BLaER1 (cell line): ENCODE measurements around the gene PIWIL1.

Experiments used
- H3K27ac ChIP-seq: shearing (Covaris generic); formaldehyde crosslinking; 2 replicates; pipeline ENCODE4 v1.8.1; 2022
- H3K27me3 ChIP-seq: shearing (Covaris generic); formaldehyde crosslinking; 2 replicates; pipeline ENCODE4 v1.8.1; 2022
- H3K36me3 ChIP-seq: shearing (Covaris generic); formaldehyde crosslinking; 2 replicates; pipeline ENCODE4 v1.8.1; 2022
- H3K4me1 ChIP-seq: shearing (Covaris generic); formaldehyde crosslinking; 2 replicates; pipeline ENCODE4 v1.8.1; 2022
- H3K4me2 ChIP-seq: shearing (Covaris generic); formaldehyde crosslinking; 2 replicates; pipeline ENCODE4 v1.8.1; 2022
- H3K4me3 ChIP-seq: shearing (Covaris generic); formaldehyde crosslinking; 2 replicates; pipeline ENCODE4 v1.8.1; 2022
- H3K9ac ChIP-seq: shearing (Covaris generic); formaldehyde crosslinking; 2 replicates; pipeline ENCODE4 v1.8.1; 2022
- H3K9me3 ChIP-seq: shearing (Covaris generic); formaldehyde crosslinking; 2 replicates; pipeline ENCODE4 v1.8.1; 2022
- H4K20me1 ChIP-seq: shearing (Covaris generic); formaldehyde crosslinking; 2 replicates; pipeline ENCODE4 v1.8.1; 2022
- Cebpa-rat ChIP-seq: shearing (Covaris generic); IDR thresholded peaks from 2 replicates; pipeline ENCODE4 v1.8.1; 2022

Gene PIWIL1

DNA sequence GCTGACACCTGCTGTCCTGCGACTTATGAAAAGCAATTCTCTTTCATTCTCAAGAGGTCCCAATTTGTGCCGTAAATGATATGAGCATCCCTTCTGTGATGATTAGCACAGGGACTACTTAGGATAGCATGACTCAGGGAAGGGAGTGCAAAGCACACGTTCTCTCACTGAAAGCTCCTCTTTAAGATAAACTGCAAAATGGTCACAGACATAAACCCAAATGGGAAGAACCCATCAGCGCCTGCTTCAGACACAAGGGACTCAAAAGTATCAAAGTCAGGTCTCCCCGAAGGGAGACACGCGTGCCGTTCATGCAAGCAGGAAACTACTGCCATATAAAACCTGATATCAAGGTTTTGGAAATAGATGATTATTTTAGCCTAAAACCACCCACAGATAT lies 33.9 kb upstream of the PIWIL1 start:
- TF ChIP-seq Cebpa-rat, result no peak
- no peaks in the 10 kb centered on the region for H3K36me3 ChIP-seq

DNA sequence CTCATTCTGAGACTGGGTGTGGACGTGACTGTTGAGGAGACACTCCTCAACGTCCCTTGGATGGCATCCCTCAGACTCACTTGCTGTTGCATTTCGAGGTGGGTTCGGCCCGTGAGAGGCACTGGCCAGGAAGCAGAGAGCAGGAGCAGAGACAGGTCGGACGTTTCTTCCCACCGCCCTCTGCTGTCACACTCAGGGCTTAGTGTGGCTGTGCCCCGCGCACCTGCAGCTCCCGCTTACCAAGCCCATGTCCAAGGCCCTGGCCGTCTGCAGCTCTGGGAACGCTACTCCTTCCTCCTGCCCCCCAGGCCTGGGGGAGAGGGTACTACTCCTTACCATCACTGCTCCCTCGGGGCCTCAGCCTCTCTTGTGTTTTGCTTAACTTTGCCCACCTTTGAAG lies 29.8 kb upstream of the PIWIL1 start:
- Histone ChIP-seq H3K27ac (no peak overlapping the region), H3K4me3 (no peak overlapping the region), H4K20me1 (no peaks in the 10 kb centered on the region), H3K4me1 (peaks cover 14% of the 10 kb centered on the region; the same call in 1 of the 2 replicates), H3K9me3 (no peaks in the 10 kb centered on the region), H3K9ac (no peak overlapping the region), H3K36me3 (no peaks in the 10 kb centered on the region), H3K4me2 (no peak overlapping the region), H3K27me3 (no peaks in the 10 kb centered on the region)
- TF ChIP-seq Cebpa-rat, result no peak

More for the DNA sequence above, 33.9 kb upstream of the PIWIL1 start:
- Histone ChIP-seq H3K4me3 (no peak overlapping the region), H3K27ac (no peak overlapping the region), H3K4me1 (peaks cover 41% of the 10 kb centered on the region), H4K20me1 (no peaks in the 10 kb centered on the region), H3K9ac (no peak overlapping the region), H3K9me3 (no peaks in the 10 kb centered on the region), H3K4me2 (no peak overlapping the region), H3K27me3 (no peaks in the 10 kb centered on the region)

DNA sequence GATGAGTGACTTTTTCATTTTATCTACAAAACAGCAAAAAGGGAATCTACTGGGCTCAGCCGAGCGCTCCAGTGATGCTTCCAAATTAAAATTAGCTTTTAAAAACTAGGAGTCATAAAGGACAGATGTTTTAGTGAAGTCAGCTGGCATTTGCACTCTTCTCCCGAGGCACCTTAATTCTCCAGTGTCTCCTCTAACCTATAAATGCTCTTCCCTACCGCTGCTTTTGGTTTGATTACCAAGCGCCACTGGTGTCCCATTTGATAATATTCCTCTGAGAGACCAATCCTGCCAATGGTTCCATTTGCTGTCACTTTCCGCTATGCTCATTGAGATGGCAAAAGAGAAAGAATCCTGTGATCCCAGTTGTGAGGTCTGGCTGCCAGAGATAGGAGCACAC lies 29.3 kb upstream of the PIWIL1 start:
- Histone ChIP-seq H3K9me3 (peaks cover 3% of the 10 kb centered on the region), H3K4me2 (no peak overlapping the region), H3K27ac (no peak overlapping the region), H3K4me3 (no peak overlapping the region), H3K36me3 (no peaks in the 10 kb centered on the region), H3K27me3 (no peaks in the 10 kb centered on the region), H3K9ac (no peak overlapping the region), H4K20me1 (no peaks in the 10 kb centered on the region), H3K4me1 (peaks cover 14% of the 10 kb centered on the region; the same call in 1 of the 2 replicates)
- no peak for TF ChIP-seq Cebpa-rat

DNA sequence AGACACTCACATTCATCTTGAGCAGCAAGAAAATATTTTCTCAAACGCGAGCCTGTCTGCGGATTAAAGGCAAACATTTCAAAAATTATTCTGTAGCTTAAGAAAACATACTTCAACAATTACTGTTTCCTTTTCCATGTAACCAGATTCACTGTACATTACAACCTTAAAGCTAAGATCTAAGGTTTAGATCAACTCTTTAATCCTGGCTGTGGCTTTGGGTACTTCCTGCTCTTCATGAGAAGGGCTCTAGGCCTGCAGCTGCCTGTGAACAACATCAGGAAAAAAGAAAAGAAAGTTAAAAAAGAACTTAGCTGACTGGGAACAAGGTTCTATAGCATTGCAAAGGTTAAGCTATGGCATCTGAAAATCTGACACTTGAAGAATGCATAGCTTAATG lies 21.4 kb upstream of the PIWIL1 start:
- no peaks in the 10 kb centered on the region; the same call in 1 of the 2 replicates for H3K4me1 ChIP-seq
- TF ChIP-seq Cebpa-rat, result no peak
- H3K9me3 ChIP-seq, result peaks cover 20% of the 10 kb centered on the region
- H4K20me1 ChIP-seq, result no peaks in the 10 kb centered on the region
- H3K4me2 ChIP-seq, result no peak overlapping the region
- no peak overlapping the region for H3K9ac ChIP-seq
- no peak overlapping the region for H3K4me3 ChIP-seq
- H3K27me3 ChIP-seq, result no peaks in the 10 kb centered on the region
- no peak overlapping the region for H3K27ac ChIP-seq
- no peaks in the 10 kb centered on the region for H3K36me3 ChIP-seq

DNA sequence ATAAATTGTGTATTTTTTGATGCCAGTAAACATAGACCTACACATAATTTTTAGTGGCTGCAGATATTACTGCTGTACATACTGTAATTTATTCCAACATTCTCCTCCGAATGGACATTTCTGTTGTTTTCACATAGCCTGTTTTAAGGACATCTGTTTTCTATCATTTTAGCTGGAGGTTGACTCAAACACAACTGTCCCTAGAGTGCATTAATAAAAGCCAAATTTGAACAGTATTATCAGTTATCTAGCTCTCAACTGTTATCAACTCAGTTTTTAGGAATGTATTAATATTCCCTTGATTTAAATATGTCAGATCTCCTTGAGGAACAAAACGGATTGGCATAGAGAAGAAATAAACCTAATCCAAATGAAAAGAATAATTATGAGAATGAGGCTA lies 17.2 kb upstream of the PIWIL1 start:
- H3K4me1 ChIP-seq, result no peaks in the 10 kb centered on the region; the same call in 1 of the 2 replicates
- no peaks in the 10 kb centered on the region for H3K27me3 ChIP-seq
- no peaks in the 10 kb centered on the region for H4K20me1 ChIP-seq
- no peaks in the 10 kb centered on the region for H3K36me3 ChIP-seq
- H3K9me3 ChIP-seq, result no peaks in the 10 kb centered on the region
- no peak overlapping the region for H3K4me3 ChIP-seq
- TF ChIP-seq Cebpa-rat, result no peak
- H3K4me2 ChIP-seq, result no peak overlapping the region
- H3K27ac ChIP-seq, result no peak overlapping the region
- no peak overlapping the region for H3K9ac ChIP-seq

DNA sequence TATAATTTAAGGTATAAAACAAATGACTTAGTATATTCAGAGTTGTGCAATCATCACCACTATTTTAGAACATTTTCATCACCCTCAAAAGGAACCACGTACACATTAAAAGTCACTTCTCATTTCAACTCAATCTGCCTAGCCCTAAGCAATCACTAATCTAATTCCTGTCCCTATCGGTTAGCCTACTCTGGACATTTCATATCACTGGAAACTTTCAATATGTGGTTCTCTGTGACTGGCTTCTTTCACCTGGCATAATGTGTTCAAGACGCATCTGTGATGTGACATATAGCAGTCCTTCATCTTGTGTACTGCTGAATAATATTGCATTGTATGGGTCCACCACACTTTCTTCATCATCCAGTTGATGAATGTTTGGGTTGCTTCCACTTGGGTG lies 15.4 kb upstream of the PIWIL1 start:
- Histone ChIP-seq H3K9ac (no peak overlapping the region), H4K20me1 (no peaks in the 10 kb centered on the region), H3K27ac (no peak overlapping the region), H3K27me3 (no peaks in the 10 kb centered on the region), H3K4me2 (no peak overlapping the region), H3K36me3 (no peaks in the 10 kb centered on the region), H3K4me1 (no peaks in the 10 kb centered on the region), H3K4me3 (no peak overlapping the region), H3K9me3 (no peaks in the 10 kb centered on the region)
- TF ChIP-seq Cebpa-rat, result no peak; the same call in 1 of the 2 replicates

DNA sequence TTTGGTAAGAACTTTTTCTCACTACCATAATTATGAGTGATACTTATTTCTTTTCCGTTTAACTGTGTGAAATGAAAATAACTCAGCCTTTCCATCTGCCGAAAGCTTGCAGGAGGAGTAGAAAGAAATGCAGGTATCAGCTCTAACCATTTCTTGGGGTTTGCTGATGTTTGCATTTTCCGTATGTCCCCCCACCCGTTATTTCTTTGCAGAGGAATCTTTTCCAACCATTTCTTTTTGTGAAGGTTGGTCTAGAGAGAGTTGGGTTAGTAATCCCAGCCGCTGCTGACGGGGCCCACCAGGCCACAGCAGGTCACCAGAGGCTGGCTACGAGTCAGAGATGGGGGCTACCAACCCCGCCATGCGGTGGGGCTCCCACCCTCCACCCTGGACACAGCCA lies 7.0 kb upstream of the PIWIL1 start:
- Histone ChIP-seq H3K36me3 (no peaks in the 10 kb centered on the region), H3K4me3 (no peak overlapping the region), H3K9ac (no peak overlapping the region), H3K4me2 (no peak overlapping the region), H3K9me3 (no peaks in the 10 kb centered on the region), H3K27ac (no peak overlapping the region), H3K27me3 (no peaks in the 10 kb centered on the region), H3K4me1 (no peaks in the 10 kb centered on the region), H4K20me1 (no peaks in the 10 kb centered on the region)
- TF ChIP-seq Cebpa-rat, result no peak

DNA sequence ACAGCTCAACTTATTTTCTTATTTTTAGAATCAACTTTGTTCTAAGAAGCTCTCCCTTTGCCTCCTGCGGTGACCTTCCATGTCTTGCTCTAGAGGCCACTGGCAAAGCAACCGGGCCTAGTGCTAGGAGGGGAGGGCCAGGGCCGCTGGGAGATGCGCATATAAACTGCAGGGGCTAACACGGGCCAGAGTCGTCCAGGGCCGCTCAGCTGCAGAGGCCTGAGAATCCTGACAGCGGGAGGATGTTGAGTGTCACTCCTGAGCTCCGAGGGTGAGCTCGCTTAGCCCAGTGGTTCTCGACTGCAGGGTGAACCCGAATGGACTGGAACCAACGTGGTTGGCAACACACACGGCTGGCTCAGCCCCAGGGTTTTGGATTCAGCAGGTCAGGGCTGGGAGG lies 6.5 kb upstream of the PIWIL1 start:
- Histone ChIP-seq H3K4me1 (no peaks in the 10 kb centered on the region), H3K27ac (no peak overlapping the region), H4K20me1 (no peaks in the 10 kb centered on the region), H3K27me3 (no peaks in the 10 kb centered on the region), H3K4me2 (no peak overlapping the region), H3K9ac (no peak overlapping the region), H3K9me3 (no peaks in the 10 kb centered on the region), H3K4me3 (no peak overlapping the region), H3K36me3 (no peaks in the 10 kb centered on the region)
- no peak for TF ChIP-seq Cebpa-rat

DNA sequence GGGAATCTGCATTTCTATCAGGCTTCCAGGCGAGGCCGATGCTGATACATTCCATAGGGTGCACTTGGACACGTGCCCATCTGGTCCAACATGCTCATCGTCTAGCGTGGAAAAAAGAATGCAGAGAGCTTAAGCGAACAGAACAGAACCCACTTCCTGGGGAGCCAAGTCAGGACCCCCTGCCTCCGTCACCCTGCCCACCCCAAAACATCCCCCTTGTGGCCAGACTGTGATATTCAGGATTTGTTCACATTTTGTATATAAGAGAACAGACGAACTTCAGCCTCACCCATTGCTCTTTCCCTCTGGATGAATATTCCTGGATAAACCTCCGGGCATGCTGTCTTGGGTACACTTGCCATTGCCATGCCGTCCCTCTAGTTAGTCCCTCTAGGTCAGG lies 4.3 kb upstream of the PIWIL1 start:
- no peaks in the 10 kb centered on the region for H3K27me3 ChIP-seq
- no peak for TF ChIP-seq Cebpa-rat
- H3K9me3 ChIP-seq, result no peaks in the 10 kb centered on the region
- H3K4me1 ChIP-seq, result no peaks in the 10 kb centered on the region
- no peak overlapping the region for H3K9ac ChIP-seq
- no peaks in the 10 kb centered on the region for H3K36me3 ChIP-seq
- H3K27ac ChIP-seq, result no peak overlapping the region
- H4K20me1 ChIP-seq, result no peaks in the 10 kb centered on the region
- H3K4me2 ChIP-seq, result no peak overlapping the region
- no peak overlapping the region for H3K4me3 ChIP-seq

DNA sequence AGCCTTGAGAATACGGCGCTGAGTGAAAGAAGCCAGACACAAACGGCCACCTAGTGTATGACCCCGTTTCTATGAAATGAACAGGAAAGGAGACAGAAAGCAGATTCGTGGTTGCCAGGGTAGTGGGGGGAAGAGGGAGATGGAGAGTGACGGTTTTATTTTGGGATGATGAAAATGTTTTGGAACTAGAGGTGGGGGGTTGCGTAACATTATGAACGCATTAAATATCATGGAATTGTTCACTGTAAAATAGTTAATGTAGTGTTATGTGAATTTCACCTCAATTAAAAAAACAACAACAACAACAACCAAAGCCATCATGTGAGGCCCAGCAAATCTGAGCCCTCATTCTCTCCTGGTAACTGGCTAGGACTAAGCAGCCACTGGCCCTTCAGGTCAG lies 3.3 kb upstream of the PIWIL1 start:
- no peak overlapping the region for H3K27ac ChIP-seq
- no peak overlapping the region for H3K4me3 ChIP-seq
- no peak for TF ChIP-seq Cebpa-rat
- no peaks in the 10 kb centered on the region for H3K4me1 ChIP-seq
- no peak overlapping the region for H3K9ac ChIP-seq
- H3K9me3 ChIP-seq, result no peaks in the 10 kb centered on the region
- no peaks in the 10 kb centered on the region for H3K36me3 ChIP-seq
- no peaks in the 10 kb centered on the region for H4K20me1 ChIP-seq
- H3K27me3 ChIP-seq, result no peaks in the 10 kb centered on the region
- no peak overlapping the region for H3K4me2 ChIP-seq

DNA sequence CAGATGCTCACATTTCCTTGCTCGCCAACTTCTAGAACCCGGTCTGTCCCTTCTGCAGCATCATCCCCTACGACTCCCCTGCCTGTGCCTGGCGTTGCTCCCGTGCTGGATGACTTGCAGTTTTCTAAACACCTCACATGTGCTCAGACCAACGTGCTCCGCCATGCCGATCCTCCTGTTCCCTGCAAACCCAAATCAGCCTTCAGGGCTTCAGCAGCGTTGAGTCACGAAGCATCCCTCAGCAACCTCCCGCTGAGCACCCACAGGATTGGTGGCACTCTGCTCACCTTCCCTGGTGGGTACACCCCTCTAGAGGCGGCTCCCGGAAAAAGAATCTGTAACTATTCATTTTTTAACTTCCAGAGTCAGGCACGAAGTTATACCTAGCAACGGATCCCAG lies 2.8 kb upstream of the PIWIL1 start:
- H3K27ac ChIP-seq, result no peak overlapping the region
- H3K9me3 ChIP-seq, result no peaks in the 10 kb centered on the region
- H3K4me1 ChIP-seq, result 0 out of 2 replicates have a peak, but pooled peaks cover 4% of the 10 kb centered on the region
- no peak overlapping the region for H3K4me3 ChIP-seq
- no peak for TF ChIP-seq Cebpa-rat
- no peaks in the 10 kb centered on the region for H3K36me3 ChIP-seq
- no peaks in the 10 kb centered on the region for H3K27me3 ChIP-seq
- no peak overlapping the region for H3K4me2 ChIP-seq
- H4K20me1 ChIP-seq, result no peaks in the 10 kb centered on the region
- no peak overlapping the region for H3K9ac ChIP-seq
